Smooth muscle cell of bladder (primary cell): ENCODE measurements around the gene XYLB. TPM values are rescaled to one million over a fixed set of nuclear protein-coding genes. Genes with fewer than 3 reads are reported as not detected.

Experiments
- total RNA-seq: library from RNA; depleted of rRNA; stranded (reverse); fragments of >200 nt; gene quantifications from 2 replicates; pipeline ENCODE4 v1.2.3, GENCODE V29; 2014

XYLB gene
- 3.1 and 4.1 TPM in 2 replicates for total RNA-seq

DNA sequence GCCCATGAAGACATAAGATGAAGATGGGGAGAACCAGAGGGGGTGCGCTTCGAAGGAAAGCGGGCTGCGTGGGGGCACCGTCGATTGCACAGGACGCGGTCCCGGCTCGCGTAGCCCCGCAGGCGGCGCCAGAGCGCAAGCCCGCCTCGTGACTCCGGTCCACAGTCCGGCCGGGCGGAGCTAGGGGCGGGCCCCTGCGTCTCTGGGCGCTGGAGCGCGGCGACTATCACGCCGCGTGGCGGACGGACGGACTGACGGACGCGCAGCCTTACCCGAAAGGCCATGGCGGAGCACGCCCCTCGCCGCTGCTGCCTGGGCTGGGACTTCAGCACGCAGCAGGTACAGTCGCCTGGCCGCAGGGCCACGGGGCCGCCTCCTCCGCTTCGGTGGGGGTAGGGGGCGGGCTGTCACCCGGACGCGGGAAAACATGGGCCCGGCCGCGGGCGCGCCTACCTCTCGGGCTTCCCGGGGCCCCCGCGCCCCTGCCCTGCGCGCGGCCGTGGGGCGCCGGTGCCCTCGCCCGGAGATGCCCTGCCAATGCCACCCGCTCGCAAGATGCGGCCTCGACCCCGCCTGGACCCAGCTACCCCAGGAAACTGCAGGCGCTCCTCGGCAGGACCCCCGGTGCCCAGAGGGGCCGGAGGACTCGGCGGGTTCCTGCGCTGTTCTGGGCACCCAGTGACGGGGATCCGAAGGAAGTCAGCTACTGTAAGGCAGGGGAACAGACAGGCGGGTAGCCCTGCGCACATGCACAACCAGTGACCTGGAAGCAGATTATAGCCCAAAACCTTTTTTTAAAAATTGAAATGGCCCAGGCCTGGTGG, at the start of gene XYLB:
Gene XYLB (plus strand): TSS at position 199 of the 824 bp plus-strand sequence. CDS start 84 bp downstream, at position 283.

GRCh38 chr3:38453075-38453912, 106.7 kb downstream of the XYLB start, which contains the start of gene ACVR2B:
TSS of gene ACVR2B (plus strand) at chr3:38453890. CDS start at chr3:38454323, 433 bp downstream.

Other genes starting within 250 kb of the XYLB start
- 46.2 and 52.9 TPM in 2 replicates for gene ACAA1, start 209.7 kb upstream of the XYLB start, total RNA-seq
- gene MYD88, start 208.1 kb upstream of the XYLB start, total RNA-seq, result 7.8 and 8.1 TPM in 2 replicates
- 24.9 and 30.2 TPM in 2 replicates for gene OXSR1, start 181.2 kb upstream of the XYLB start, total RNA-seq
- gene SLC22A13, start 81.0 kb upstream of the XYLB start, total RNA-seq, result 0.14 and 0.28 TPM in 2 replicates
- under 0.01 and 0.18 TPM in 2 replicates for gene SLC22A14, start 64.5 kb upstream of the XYLB start, total RNA-seq
- gene ACVR2B, start 107.1 kb downstream of the XYLB start, total RNA-seq, result 1.6 and 2.2 TPM in 2 replicates
- gene EXOG, start 149.6 kb downstream of the XYLB start, total RNA-seq, result 8.7 and 10.1 TPM in 2 replicates